Liver (tissue), 3 donors: ENCODE measurements around the gene RFT1.

Source experiments
- CTCF ChIP-seq: fragments of 150-350 bp; IDR thresholded peaks from 2 replicates; pipeline ENCODE4 v1.5.1; 2017; ENCODE audit warnings: improper control_type of control experiment, low read depth, low read length; ENCODE audit not compliant: missing input control
- EGR1 ChIP-seq, 2 donors: IDR thresholded peaks; 2 replicates each; pipeline ENCODE4 v1.6.1; 2016 to 2018; ENCODE audit warnings: antibody characterized with exemption in 2 of 2, low read depth in 2 of 2
- FOXA1 ChIP-seq: IDR thresholded peaks from 2 replicates; pipeline ENCODE4 v1.6.1; 2016; ENCODE audit warnings: antibody characterized with exemption
- MAX ChIP-seq: IDR thresholded peaks from 2 replicates; pipeline ENCODE4 v1.6.1; 2016; ENCODE audit warnings: antibody characterized with exemption
- NR2F2 ChIP-seq: IDR thresholded peaks from 2 replicates; pipeline ENCODE4 v1.6.1; 2016; ENCODE audit warnings: antibody characterized with exemption
- RAD21 ChIP-seq, 2 donors: IDR thresholded peaks; 2 replicates each; pipeline ENCODE4 v1.6.1; 2016; ENCODE audit warnings: antibody characterized with exemption in 2 of 2, mild to moderate bottlenecking in 2 of 2
- REST ChIP-seq: IDR thresholded peaks from 2 replicates; pipeline ENCODE4 v1.6.1; 2016; ENCODE audit warnings: antibody characterized with exemption, mild to moderate bottlenecking
- TAF1 ChIP-seq: conservative IDR thresholded peaks from 2 replicates; pipeline ENCODE4 v1.6.1; 2016; ENCODE audit warnings: antibody characterized with exemption, mild to moderate bottlenecking
- YY1 ChIP-seq: IDR thresholded peaks from 2 replicates; pipeline ENCODE4 v1.6.1; 2016; ENCODE audit warnings: antibody characterized with exemption, mild to moderate bottlenecking
- donor health status: healthy.
- donor health status: healthy.

- TF ChIP-seq CTCF (no peak), EGR1 (IDR thresholded peaks at IDR 0.05; ENCODE audit: low read depth in 2 of 2) (no peak), RAD21 (IDR thresholded peaks at IDR 0.05) (no peak), MAX (no peak), TAF1 (no peak), YY1 (no peak), NR2F2 (no peak), FOXA1 (no peak), REST (no peak)
Observed at GRCh38 chr3:53051929-53052328, 78.3 kb downstream of the RFT1 start.
